H9 (cell line): ENCODE measurements around the gene WNT4. TPM values are rescaled to one million over a fixed set of nuclear protein-coding genes. Genes with fewer than 3 reads are reported as not detected.

Experiments used
- DNase-seq: peaks from one replicate; pipeline ENCODE4 v3.0.0-alpha.2; 2017
- H2AFZ ChIP-seq: one replicate; pipeline ENCODE4 v1.6.1; 2013; ENCODE audit warnings: mild to moderate bottlenecking, low read length, control low read depth, moderate library complexity
- H2AK5ac ChIP-seq: 2 replicates; pipeline ENCODE4 v1.6.1; 2013; ENCODE audit warnings: low read length, control low read depth, mixed read lengths; ENCODE audit not compliant: insufficient read length
- H2BK120ac ChIP-seq: one replicate; pipeline ENCODE4 v1.6.1; 2013; ENCODE audit warnings: low read depth, mild to moderate bottlenecking, low read length, control low read depth, inconsistent platforms; ENCODE audit not compliant: poor library complexity, severe bottlenecking
- H2BK12ac ChIP-seq: 2 replicates; pipeline ENCODE4 v1.6.1; 2013; ENCODE audit warnings: low read length, control low read depth, mixed read lengths, low read depth; ENCODE audit not compliant: insufficient read length
- H2BK15ac ChIP-seq: 2 replicates; pipeline ENCODE4 v1.6.1; 2013; ENCODE audit warnings: low read depth, low read length, control low read depth
- H2BK20ac ChIP-seq: one replicate; pipeline ENCODE4 v1.6.1; 2013; ENCODE audit warnings: low read depth, mild to moderate bottlenecking, low read length, control low read depth, inconsistent platforms; ENCODE audit not compliant: poor library complexity, severe bottlenecking
- H2BK5ac ChIP-seq: 2 replicates; pipeline ENCODE4 v1.6.1; 2013; ENCODE audit warnings: low read length, control low read depth, mixed read lengths; ENCODE audit not compliant: insufficient read length
- H3K14ac ChIP-seq: 2 replicates; pipeline ENCODE4 v1.6.1; 2013; ENCODE audit warnings: low read length, control low read depth; ENCODE audit not compliant: insufficient read depth
- H3K18ac ChIP-seq: 2 replicates; pipeline ENCODE4 v1.6.1; 2013; ENCODE audit warnings: low read depth, mild to moderate bottlenecking, mixed read lengths, low read length, control low read depth; ENCODE audit not compliant: insufficient read length
- H3K23ac ChIP-seq: 2 replicates; pipeline ENCODE4 v1.6.1; 2013; ENCODE audit warnings: low read length, control low read depth, mixed read lengths, low read depth; ENCODE audit not compliant: insufficient read length
- H3K23me2 ChIP-seq: 2 replicates; pipeline ENCODE4 v1.6.1; 2013; ENCODE audit warnings: low read depth, mild to moderate bottlenecking, mixed read lengths, low read length, control low read depth; ENCODE audit not compliant: insufficient read length, poor library complexity, severe bottlenecking
- H3K27ac ChIP-seq: 2 replicates; pipeline ENCODE4 v1.5.1; 2013; ENCODE audit warnings: low read length, control low read depth, mixed read lengths, low read depth; ENCODE audit not compliant: insufficient read length
- H3K27me3 ChIP-seq: 2 replicates; pipeline ENCODE4 v1.6.1; 2013; ENCODE audit warnings: low read length, control low read depth, inconsistent platforms; ENCODE audit not compliant: insufficient read depth
- H3K4ac ChIP-seq: 2 replicates; pipeline ENCODE4 v1.6.1; 2013; ENCODE audit warnings: low read depth, mild to moderate bottlenecking, control low read depth, inconsistent platforms, low read length, moderate library complexity
- H3K4me1 ChIP-seq: 2 replicates; pipeline ENCODE4 v1.6.1; 2013; ENCODE audit warnings: low read length, control low read depth, inconsistent platforms; ENCODE audit not compliant: insufficient read depth
- H3K4me2 ChIP-seq: 2 replicates; pipeline ENCODE4 v1.6.1; 2013; ENCODE audit warnings: low read length, control low read depth, mixed read lengths; ENCODE audit not compliant: insufficient read length, insufficient read depth
- H3K56ac ChIP-seq: 2 replicates; pipeline ENCODE4 v1.6.1; 2013; ENCODE audit warnings: low read depth, mild to moderate bottlenecking, mixed read lengths, low read length, control low read depth; ENCODE audit not compliant: insufficient read length
- H3K79me1 ChIP-seq: 2 replicates; pipeline ENCODE4 v1.6.1; 2013; ENCODE audit warnings: low read depth, mild to moderate bottlenecking, moderate library complexity, low read length, control low read depth, inconsistent platforms; ENCODE audit not compliant: insufficient read depth, poor library complexity, severe bottlenecking
- H3K79me2 ChIP-seq: 2 replicates; pipeline ENCODE4 v1.6.1; 2013; ENCODE audit warnings: low read length, control low read depth, inconsistent platforms; ENCODE audit not compliant: insufficient read depth
- H3K9ac ChIP-seq: 2 replicates; pipeline ENCODE4 v1.6.1; 2013; ENCODE audit warnings: low read length, control low read depth, mixed read lengths; ENCODE audit not compliant: insufficient read length; ENCODE audit errors: extremely low read depth
- H3K9me3 ChIP-seq: one replicate; pipeline ENCODE4 v1.6.1; 2013; ENCODE audit warnings: low read depth, low read length, inconsistent platforms; ENCODE audit not compliant: control insufficient read depth
- H3T11ph ChIP-seq: one replicate; pipeline ENCODE4 v1.6.1; 2013; ENCODE audit warnings: mild to moderate bottlenecking, low read length, control low read depth, inconsistent platforms
- H4K20me1 ChIP-seq: one replicate; pipeline ENCODE4 v1.6.1; 2013; ENCODE audit not compliant: control insufficient read depth, insufficient read length, insufficient read depth
- H4K5ac ChIP-seq: 2 replicates; pipeline ENCODE4 v1.6.1; 2013; ENCODE audit warnings: low read depth, mild to moderate bottlenecking, mixed read lengths, low read length, control low read depth; ENCODE audit not compliant: insufficient read length
- H4K8ac ChIP-seq: replicated peaks from 2 replicates; pipeline ENCODE4 v1.6.1; 2013; ENCODE audit warnings: low read length, control low read depth, mixed read lengths, low read depth; ENCODE audit not compliant: insufficient read length
- H4K91ac ChIP-seq: 2 replicates; pipeline ENCODE4 v1.6.1; 2013; ENCODE audit warnings: low read depth, mild to moderate bottlenecking, moderate library complexity, mixed read lengths, low read length, control low read depth; ENCODE audit not compliant: insufficient read length
- H3K27ac Mint-ChIP-seq, 3 experiments: 2 replicates in 2 of 3; 3 replicates in 1 of 3; pipeline ENCODE4 v1.8.0; 2020 to 2021; ENCODE audit warnings: mixed read lengths in 3 of 3, mild to moderate bottlenecking in 1 of 3, moderate library complexity in 1 of 3
- H3K27me3 Mint-ChIP-seq: 2 replicates; pipeline ENCODE4 v1.8.0; 2021; ENCODE audit warnings: low read depth, mild to moderate bottlenecking, moderate library complexity, mixed read lengths
- H3K36me3 Mint-ChIP-seq, 3 experiments: 2 replicates in 2 of 3; 3 replicates in 1 of 3; pipeline ENCODE4 v1.8.0; 2020 to 2021; ENCODE audit warnings: low read depth in 3 of 3, mixed read lengths in 3 of 3; ENCODE audit not compliant: insufficient read depth in 1 of 3
- H3K4me1 Mint-ChIP-seq, 2 experiments: 2 replicates each; pipeline ENCODE4 v1.8.0; 2020; ENCODE audit warnings: mixed read lengths in 2 of 2
- H3K4me3 Mint-ChIP-seq, 2 experiments: 2 replicates in 1 of 2; 3 replicates in 1 of 2; pipeline ENCODE4 v1.8.0; 2020 to 2021; ENCODE audit warnings: mild to moderate bottlenecking in 2 of 2, mixed read lengths in 2 of 2, moderate library complexity in 1 of 2
- H3K9me3 Mint-ChIP-seq, 2 experiments: 2 replicates in 1 of 2; 3 replicates in 1 of 2; pipeline ENCODE4 v1.8.0; 2020; ENCODE audit warnings: mild to moderate bottlenecking in 2 of 2, mixed read lengths in 2 of 2, moderate library complexity in 1 of 2
- CTCF ChIP-seq: fragments of 200-600 bp; sonication (generic); conservative IDR thresholded peaks from 3 replicates; pipeline ENCODE4 v1.8.0; 2021; ENCODE audit warnings: antibody characterized with exemption, mild to moderate bottlenecking
- WGBS: extraction: QIAGEN DNeasy Blood & Tissue Kit; methylation state at CpG from one replicate; pipeline ENCODE4 v1.1.7; 2013; ENCODE audit warnings: missing lambda C conversion rate, low lambda C conversion rate, mixed read lengths; ENCODE audit not compliant: insufficient read length; ENCODE audit errors: extremely low coverage; 5-methylcytosine and 5-hydroxymethylcytosine counted together
- total RNA-seq: library from RNA; stranded (reverse); gene quantifications from 2 replicates; pipeline ENCODE4 v1.2.1, GENCODE V29; 2021

Gene WNT4
- total RNA-seq, 1 experiment from 2014 or later = 1.4 TPM

- Histone ChIP-seq H2AK5ac (no peak overlapping the region), H4K5ac (no peak overlapping the region), H4K91ac (no peak overlapping the region), H2BK15ac (no peak overlapping the region), H3K14ac (no peak overlapping the region), H4K20me1 (no peaks in the 10 kb centered on the region), H3K79me2 (no peaks in the 10 kb centered on the region), H3K23ac (no peak overlapping the region), H2BK5ac (no peak overlapping the region), H3K18ac (no peak overlapping the region), H2BK20ac (no peak overlapping the region), H2AFZ (no peak overlapping the region), H3K9ac (no peak overlapping the region), H3K4me2 (no peak overlapping the region), H3K4ac (no peak overlapping the region), H3K4me1 (no peaks in the 10 kb centered on the region; the same call in 1 of the 2 replicates), H2BK120ac (no peak overlapping the region), H3K27ac (no peak overlapping the region), H3T11ph (no peak overlapping the region), H2BK12ac (no peak overlapping the region), H3K9me3 (no peaks in the 10 kb centered on the region), H4K8ac (no peak overlapping the region), H3K27me3 (no peaks in the 10 kb centered on the region), H3K79me1 (no peaks in the 10 kb centered on the region), H3K56ac (no peak overlapping the region), H3K23me2 (no peaks in the 10 kb centered on the region)
- Mint-ChIP-seq H3K27me3 (no peaks in the 10 kb centered on the region), H3K36me3 (peaks cover under 1 to 8% (median 1%) of the 10 kb centered on the region in 3 experiments; a peak in 4 of 7 replicates), H3K9me3 (no peaks in the 10 kb centered on the region), H3K4me1 (peaks cover 24 to 34% of the 10 kb centered on the region in 2 experiments), H3K4me3 (no peak overlapping the region), H3K27ac (peak overlapping the region; percentile 37 to 85 (median 54); a peak in 5 of 7 replicates)
- WGBS = no CpG with 5 or more reads among the region's 18 CpGs
- TF ChIP-seq CTCF = no peak
- peak; percentile 28 for DNase-seq
Measured at GRCh38 chr1:22114083-22115012, 28.5 kb downstream of the WNT4 start.
